ENCODE measurements around the gene LILRB5.
"Not testable (repeated sequence)": the region's sequence is repeated elsewhere in the genome, so short reads cannot be mapped to it uniquely, and the experiment has no call there.

LILRB5 gene

DNA sequence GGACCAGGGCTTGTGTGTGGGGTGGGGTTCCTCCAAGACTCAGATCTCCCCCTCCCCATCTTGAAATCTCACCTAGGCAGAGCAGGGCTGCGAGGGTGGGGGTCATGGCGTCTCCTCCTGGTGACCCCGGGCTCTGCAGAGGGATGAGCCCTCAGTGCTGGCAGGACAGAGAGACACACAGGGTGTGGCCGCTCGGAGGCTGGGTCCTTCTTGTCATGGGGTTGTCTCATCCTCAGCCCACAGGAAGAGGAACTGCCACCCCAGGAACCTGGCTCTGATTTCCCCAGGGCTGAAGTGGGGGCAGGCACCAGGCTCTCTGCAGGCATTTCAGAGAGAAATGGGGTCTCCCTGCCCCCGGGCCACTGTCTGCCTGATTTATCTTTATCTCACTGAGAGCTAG, 14.4 kb downstream of the LILRB5 start, which contains the start of gene LILRA6:
Gene LILRA6, minus strand, starts transcription at position 145 of the 400 bp plus-strand sequence.
- peak in 1 of 2 donors; percentile 62 for ATAC-seq (replicated peaks)
- not testable (repeated sequence) for DNase-seq, H3K4me3 Mint-ChIP-seq, H3K9me3 Mint-ChIP-seq, H3K27ac Mint-ChIP-seq, H3K36me3 Mint-ChIP-seq
- peaks cover 5 to 13% of the 10 kb centered on the region in 2 donors for H3K4me1 Mint-ChIP-seq
- peaks cover 23 to 54% of the 10 kb centered on the region in 2 donors for H3K27me3 Mint-ChIP-seq

DNA sequence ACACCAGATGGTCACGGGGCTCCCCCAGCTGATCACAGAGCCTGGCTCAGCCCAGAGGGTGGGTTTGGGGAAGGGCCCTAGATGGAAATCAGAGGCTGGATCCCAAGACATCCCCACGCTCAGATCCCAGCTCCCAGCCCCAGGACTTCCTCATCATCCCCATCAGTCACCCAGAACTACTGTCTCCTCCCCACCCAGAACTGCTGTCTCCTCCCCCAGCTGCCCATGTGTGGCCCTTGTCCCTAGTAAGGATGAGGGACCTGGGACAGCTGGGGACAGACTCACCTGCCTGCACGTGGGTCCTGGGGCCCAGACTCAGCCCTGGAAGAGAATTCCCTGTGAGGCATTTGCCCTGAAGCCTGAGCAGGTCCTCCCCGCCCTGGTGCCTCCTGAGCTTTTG, 14.8 kb downstream of the LILRB5 start:
- peaks cover 21 to 52% of the 10 kb centered on the region in 2 donors for H3K27me3 Mint-ChIP-seq
- not testable (repeated sequence) for H3K9me3 Mint-ChIP-seq; ATAC-seq (replicated peaks); H3K4me1 Mint-ChIP-seq; H3K27ac Mint-ChIP-seq; DNase-seq; H3K36me3 Mint-ChIP-seq; H3K4me3 Mint-ChIP-seq

DNA sequence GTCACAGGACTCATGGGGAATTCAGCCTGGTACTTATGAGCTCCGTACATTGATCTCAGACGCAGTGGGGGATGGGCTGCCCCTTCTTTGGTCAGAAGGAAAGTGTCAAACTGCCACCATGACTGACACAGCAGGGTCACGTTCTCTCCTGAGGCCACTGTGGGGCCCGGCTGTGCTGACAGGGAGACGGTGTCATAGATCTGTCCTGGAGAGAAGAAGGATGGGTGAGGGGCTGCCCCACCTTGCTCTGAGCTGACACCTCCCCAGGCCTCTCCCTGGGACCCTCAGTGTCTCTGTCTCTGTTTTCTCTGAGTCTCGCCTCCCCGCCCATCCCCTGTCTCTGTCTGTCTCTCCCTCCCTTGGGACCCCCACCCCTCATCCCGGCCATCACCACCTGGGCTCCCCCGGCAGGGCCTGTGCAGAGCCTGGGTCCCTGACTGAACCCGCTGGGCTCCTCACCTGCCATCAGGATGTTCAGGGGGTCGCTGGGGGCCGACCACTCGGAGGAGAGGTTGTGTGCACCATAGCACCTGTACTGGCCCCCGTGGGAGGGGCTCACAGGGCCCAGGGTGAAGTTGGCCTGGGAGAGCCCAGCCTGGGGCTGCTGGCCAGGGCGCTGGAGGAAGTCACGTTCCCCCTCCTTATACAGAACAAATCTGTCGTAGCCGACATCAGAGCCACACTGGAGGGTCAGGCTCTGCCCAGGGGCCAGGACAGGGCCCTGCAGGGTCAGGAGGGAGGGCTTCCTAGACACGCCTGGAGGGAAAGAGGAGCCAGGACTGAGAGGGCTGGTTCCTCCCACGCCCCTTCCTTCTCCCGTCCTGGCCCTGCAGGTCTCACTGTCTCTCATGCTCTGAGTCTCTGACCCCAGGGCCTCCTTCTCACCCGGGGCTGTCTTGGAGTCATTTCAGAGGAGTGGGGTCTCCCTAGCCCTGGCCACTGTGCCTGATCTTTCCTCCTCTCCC, 16.4 kb downstream of the LILRB5 start:
- H3K36me3 Mint-ChIP-seq; ATAC-seq (replicated peaks); DNase-seq; H3K27ac Mint-ChIP-seq; H3K4me3 Mint-ChIP-seq; H3K4me1 Mint-ChIP-seq; H3K9me3 Mint-ChIP-seq: not testable (repeated sequence)
- peaks cover 33 to 47% of the 10 kb centered on the region in 2 donors for H3K27me3 Mint-ChIP-seq

DNA sequence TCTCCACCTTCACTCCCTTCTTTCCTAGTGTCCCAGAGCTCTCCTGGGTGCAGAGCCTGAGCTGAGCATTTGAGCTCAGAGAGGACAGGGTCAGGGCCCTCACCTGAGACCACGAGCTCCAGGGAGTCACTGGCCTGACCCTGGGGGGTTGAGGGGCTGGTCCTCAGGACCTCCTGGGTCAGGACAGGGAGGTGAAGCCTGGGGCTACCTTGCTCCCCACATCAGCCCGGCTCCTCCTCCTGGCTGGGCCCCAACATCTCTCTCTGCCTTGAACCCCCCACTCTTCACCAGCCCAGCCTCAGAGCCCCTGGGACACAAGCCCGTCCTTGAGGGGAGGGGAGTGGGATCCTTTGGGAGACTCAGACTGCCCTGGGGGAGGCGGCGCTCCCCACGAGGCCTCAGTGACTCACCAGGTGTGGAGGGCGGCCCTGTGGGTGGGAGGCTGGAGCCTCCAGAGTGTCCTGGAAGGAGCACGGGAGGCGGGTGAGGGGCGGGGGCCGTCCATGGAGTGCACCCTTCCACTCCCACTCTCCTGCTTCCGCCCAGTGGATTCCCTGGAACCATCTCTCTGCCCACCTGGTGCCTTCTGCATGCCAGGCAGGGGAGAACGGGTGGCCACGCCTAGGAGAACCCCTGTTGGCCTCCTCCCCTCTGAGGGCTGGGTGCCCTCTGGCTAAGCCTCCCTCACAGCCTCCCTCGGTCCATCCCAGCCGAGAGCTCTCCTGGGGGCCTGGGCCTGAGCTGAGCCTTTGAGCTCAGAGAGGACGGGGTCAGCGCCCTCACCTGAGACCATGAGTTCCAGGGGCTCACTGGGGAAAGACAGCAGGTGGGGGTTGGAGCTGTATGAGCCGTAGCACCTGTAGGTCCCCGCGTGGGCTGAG, 17.3 kb downstream of the LILRB5 start:
- ATAC-seq (replicated peaks); DNase-seq; H3K4me1 Mint-ChIP-seq; H3K36me3 Mint-ChIP-seq; H3K27ac Mint-ChIP-seq; H3K9me3 Mint-ChIP-seq; H3K4me3 Mint-ChIP-seq: not testable (repeated sequence)
- peaks cover 39 to 42% of the 10 kb centered on the region in 2 donors for H3K27me3 Mint-ChIP-seq

DNA sequence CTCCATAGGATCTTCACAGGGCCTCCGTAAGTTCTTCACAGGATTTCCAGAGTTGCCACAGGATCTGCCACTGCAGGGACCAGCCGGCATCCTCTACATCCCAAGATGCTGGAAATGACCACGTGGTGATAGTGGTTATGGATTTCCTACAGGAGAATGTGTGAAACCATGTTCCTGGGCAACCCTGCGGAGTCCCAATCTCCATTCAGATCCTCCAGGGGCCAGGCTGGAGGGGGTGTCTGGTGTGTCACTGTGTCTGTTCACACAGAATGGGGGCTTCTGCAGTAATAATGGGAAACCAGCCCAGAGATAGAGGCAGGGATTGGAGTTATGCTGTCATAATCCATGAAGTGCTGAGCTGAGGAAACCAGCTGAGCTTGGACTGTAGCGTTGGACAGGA, 23.1 kb downstream of the LILRB5 start:
- DNase-seq (no peak), ATAC-seq (replicated peaks) (no peak)
- Mint-ChIP-seq H3K27me3 (peaks cover 54 to 72% of the 10 kb centered on the region in 2 donors), H3K27ac (no peak overlapping the region), H3K4me1 (peaks cover 4 to 5% of the 10 kb centered on the region in 2 donors), H3K4me3 (no peak overlapping the region), H3K36me3 (no peaks in the 10 kb centered on the region), H3K9me3 (no peaks in the 10 kb centered on the region)

DNA sequence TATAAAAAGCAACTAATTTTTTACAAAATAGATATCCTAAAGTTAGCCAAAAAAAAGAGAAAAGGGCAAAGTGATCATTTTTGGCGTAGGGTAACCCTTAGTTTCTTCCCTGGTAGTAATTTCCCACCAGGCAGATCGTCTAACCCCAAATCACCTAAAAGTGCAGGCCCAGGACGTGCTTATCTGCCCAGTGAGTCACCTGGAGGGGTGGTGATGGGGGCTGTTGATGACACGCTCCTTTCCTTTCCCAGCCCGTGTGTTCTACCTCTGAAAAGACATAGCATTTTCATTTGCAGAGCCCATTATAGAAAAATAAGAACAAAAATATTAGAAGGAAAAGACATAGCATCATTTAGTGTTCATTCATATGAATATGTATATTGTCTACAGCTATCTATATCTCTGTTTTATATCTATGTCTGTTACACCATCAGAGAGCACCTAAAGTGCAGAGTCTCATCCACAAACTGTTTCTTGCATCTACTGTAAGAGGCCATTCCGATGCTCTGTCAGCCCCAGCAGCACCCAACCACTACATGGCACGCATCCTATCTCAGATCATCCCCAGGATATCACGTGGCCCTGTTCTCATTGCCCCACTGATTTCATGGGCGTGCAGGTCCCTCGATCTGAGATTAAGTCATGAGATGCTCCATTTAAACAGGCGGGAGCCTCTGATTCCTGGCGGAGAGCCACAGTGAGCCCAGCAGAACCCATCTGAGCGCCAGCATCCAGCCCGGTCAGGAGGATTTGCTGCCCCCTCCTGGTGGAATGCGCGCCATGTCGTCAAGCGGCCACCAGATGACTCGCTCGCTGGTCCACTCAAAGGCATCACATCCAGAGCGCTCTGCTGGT, 25.8 kb downstream of the LILRB5 start:
- Mint-ChIP-seq H3K4me3 (no peak overlapping the region), H3K27ac (no peak overlapping the region), H3K27me3 (peaks cover 47 to 63% of the 10 kb centered on the region in 2 donors), H3K9me3 (peaks cover 2 to 4% of the 10 kb centered on the region in 2 donors), H3K36me3 (no peaks in the 10 kb centered on the region), H3K4me1 (peaks cover 4 to 5% of the 10 kb centered on the region in 2 donors)
- ATAC-seq (replicated peaks) (peak; percentile 98 to 99), DNase-seq (peak; percentile 80)

DNA sequence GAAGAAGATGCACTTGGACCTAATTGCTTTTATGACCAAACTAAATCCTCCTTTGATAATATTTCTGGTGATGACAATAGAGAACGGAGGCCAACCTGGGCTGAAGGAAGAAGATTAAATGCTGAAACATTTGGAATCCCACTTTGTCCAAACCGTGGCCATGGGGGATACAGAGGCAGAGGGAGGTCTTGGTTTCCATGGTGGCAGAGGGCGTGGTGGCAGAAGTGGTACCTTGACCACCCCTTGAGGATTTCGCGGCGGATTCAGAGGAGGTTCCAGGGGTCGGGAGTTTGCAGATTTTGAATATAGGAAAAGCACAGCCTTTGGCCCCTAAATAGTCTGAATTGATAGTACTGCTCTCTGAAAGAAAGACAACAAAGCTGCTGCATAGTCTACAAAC, 27.0 kb downstream of the LILRB5 start:
- peaks cover 47 to 53% of the 10 kb centered on the region in 2 donors for H3K27me3 Mint-ChIP-seq
- no peaks in the 10 kb centered on the region for H3K36me3 Mint-ChIP-seq
- no peak overlapping the region for H3K4me3 Mint-ChIP-seq
- H3K27ac Mint-ChIP-seq = no peak overlapping the region
- ATAC-seq (replicated peaks) (no peak), DNase-seq (no peak)
- H3K4me1 Mint-ChIP-seq = peaks cover 4 to 5% of the 10 kb centered on the region in 2 donors
- H3K9me3 Mint-ChIP-seq = peaks cover 2 to 4% of the 10 kb centered on the region in 2 donors

DNA sequence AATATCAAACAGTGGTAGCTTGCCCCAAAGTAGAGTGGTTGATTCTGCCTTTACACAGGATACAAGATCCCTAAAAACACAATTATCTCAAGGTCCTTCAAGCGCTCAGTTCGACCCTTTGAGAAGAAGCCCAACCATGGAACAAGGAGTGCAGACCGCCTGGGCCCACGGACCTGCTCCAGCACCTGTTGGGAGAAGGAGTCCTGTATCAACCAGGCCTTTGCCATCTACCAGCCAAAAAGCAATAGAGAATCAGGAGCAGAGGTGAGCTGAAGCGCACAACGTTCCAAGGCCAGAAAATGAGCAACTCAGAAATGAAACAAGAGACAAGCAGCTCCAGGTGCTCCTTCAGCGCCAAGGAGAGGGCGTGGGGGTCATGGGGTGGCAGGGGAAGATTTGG, 27.9 kb downstream of the LILRB5 start:
- H3K4me3 Mint-ChIP-seq = no peak overlapping the region
- H3K4me1 Mint-ChIP-seq = peaks cover 4 to 5% of the 10 kb centered on the region in 2 donors
- no peak for ATAC-seq (replicated peaks)
- H3K36me3 Mint-ChIP-seq = no peaks in the 10 kb centered on the region
- peaks cover 2 to 4% of the 10 kb centered on the region in 2 donors for H3K9me3 Mint-ChIP-seq
- no peak overlapping the region for H3K27ac Mint-ChIP-seq
- no peak for DNase-seq
- H3K27me3 Mint-ChIP-seq = peaks cover 45 to 46% of the 10 kb centered on the region in 2 donors

DNA sequence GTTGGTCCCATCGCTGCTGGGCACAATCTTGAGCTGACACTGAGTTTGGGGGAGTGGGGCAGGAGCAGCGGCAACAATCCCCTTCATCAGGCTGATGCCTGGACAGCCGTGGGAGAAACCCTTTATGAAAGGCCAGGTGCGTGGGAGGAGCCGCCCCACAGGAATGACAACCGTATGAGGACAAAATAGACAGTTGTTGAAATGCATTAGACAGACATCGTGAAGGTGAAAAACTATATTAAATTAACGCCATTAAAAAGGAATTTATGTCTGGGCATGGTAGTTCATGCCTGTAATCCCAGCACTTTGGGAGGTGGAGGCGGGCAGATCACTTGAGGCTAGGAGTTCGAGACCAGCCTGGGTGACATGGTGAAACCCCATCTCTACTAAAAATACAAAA, 32.5 kb downstream of the LILRB5 start:
- ATAC-seq (replicated peaks); H3K36me3 Mint-ChIP-seq; H3K9me3 Mint-ChIP-seq; H3K4me3 Mint-ChIP-seq; H3K27ac Mint-ChIP-seq; DNase-seq: not testable (repeated sequence)
- H3K4me1 Mint-ChIP-seq = peaks cover 4 to 11% of the 10 kb centered on the region in 2 donors
- H3K27me3 Mint-ChIP-seq = peaks cover 26 to 38% of the 10 kb centered on the region in 2 donors

DNA sequence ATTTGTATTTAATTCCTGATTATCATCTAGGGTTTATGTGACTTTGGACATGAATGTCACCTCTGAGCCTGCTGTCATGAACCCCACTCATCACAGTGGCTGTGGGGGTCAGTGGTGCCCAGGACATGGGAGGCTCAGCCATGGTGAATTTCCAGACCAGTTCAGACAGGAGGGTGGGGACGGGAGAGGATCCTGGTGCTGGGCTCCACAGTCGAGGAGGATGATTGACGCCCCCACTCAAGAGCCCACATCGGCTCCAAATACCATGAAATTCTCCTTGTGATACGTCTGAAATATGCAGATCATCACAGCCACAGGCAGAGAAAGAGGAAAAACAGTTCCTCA, 33.2 kb downstream of the LILRB5 start:
- not testable (repeated sequence) for H3K27ac Mint-ChIP-seq; DNase-seq; ATAC-seq (replicated peaks); H3K4me3 Mint-ChIP-seq; H3K36me3 Mint-ChIP-seq; H3K9me3 Mint-ChIP-seq
- peaks cover 19 to 32% of the 10 kb centered on the region in 2 donors for H3K27me3 Mint-ChIP-seq
- H3K4me1 Mint-ChIP-seq = peaks cover 4 to 11% of the 10 kb centered on the region in 2 donors

DNA sequence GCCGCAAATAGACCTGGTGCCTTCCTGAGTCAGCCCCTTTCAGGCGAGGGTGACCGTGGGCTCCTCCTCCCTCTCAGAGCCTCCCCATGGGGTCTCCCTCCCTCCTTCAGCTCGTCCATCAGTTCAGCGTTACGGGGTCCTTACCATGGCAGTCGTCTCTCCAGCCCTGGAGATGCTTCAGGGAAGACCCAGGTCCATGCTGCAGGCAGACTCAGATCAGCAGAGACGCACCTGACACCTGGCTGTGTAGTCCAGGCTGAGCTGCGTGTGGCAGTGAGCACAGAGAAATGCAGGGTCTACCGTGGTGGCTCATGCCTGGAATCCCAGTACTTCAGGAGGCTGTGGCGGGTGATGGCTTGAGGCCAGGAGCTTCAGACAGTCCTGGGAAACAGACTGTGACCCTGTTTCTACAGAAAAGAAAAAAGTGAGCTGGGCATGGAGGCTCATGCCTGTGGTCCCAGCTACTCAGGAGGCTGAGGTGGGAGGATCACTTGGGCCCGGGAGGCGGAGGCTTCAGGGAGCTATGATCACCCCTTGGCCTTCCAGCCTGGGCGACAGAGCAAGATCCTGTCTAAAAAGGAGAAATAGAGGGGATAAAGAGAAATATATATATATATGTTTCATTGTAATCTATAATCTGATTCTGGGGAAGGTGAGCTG, 33.7 kb downstream of the LILRB5 start:
- H3K4me3 Mint-ChIP-seq, DNase-seq, H3K36me3 Mint-ChIP-seq, H3K9me3 Mint-ChIP-seq: not testable (repeated sequence)
- peak in 1 of 2 donors; percentile 8 for ATAC-seq (replicated peaks)
- H3K27ac Mint-ChIP-seq = peak overlapping the region; percentile 4
- peaks cover 18 to 31% of the 10 kb centered on the region in 2 donors for H3K27me3 Mint-ChIP-seq
- peaks cover 4 to 11% of the 10 kb centered on the region in 2 donors for H3K4me1 Mint-ChIP-seq

DNA sequence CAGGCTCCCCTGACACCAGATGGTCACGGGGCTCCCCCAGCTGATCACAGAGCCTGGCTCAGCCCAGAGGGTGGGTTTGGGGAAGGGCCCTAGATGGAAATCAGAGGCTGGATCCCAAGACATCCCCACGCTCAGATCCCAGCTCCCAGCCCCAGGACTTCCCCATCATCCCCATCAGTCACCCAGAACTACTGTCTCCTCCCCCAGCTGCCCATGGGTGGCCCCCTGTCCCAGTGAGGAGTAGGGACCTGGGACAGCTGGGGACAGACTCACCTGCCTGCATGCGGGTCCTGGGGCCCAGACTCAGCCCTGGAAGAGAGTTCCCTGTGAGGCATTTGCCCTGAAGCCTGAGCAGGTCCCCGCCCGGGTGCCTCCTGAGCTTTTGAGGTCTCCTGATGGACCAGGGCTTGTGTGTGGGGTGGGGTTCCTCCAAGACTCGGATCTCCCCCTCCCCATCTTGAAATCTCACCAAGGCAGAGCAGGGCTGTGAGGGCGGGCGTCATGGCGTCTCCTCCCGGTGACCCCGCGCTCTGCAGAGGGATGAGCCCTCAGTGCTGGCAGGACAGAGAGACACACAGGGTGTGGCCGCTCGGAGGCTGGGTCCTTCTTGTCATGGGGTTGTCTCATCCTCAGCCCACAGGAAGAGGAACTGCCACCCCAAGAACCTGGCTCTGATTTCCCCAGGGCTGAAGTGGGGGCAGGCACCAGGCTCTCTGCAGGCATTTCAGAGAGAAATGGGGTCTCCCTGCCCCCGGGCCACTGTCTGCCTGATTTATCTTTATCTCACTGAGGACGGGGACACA, 34.4 kb downstream of the LILRB5 start, which contains the start of gene LILRB3:
Gene LILRB3, minus strand, starts transcription at position 534 of the 803 bp plus-strand sequence. Its CDS starts 31 bp downstream, at position 503.
- Mint-ChIP-seq H3K4me1 (peaks cover 4 to 11% of the 10 kb centered on the region in 2 donors), H3K27ac (peak within 1 kb of the TSS; percentile 4), H3K36me3 (peaks cover 7 to 10% of the 10 kb centered on the region in 2 donors), H3K27me3 (peaks cover 14 to 27% of the 10 kb centered on the region in 2 donors)
- H3K4me3 Mint-ChIP-seq, H3K9me3 Mint-ChIP-seq, DNase-seq: not testable (repeated sequence)
- peak; percentile 48 to 58 for ATAC-seq (replicated peaks)
